HL-60 (cell line): ENCODE results near the gene KIAA0930.

Source experiments
- CTCF ChIP-seq: IDR thresholded peaks from one replicate; pipeline ENCODE4 v1.5.1; 2011; ENCODE audit warnings: low read length, control low read depth, inconsistent platforms; ENCODE audit not compliant: insufficient read depth
- GABPA ChIP-seq: IDR thresholded peaks from 2 replicates; pipeline ENCODE4 v1.6.1; 2012; ENCODE audit warnings: low read depth
- POLR2AphosphoS5 ChIP-seq: IDR thresholded peaks from 2 replicates; pipeline ENCODE4 v1.6.1; 2012; ENCODE audit warnings: low read depth
- REST ChIP-seq: IDR thresholded peaks from 2 replicates; pipeline ENCODE4 v1.6.1; 2012; ENCODE audit warnings: low read depth; ENCODE audit not compliant: insufficient replicate concordance

- TF ChIP-seq CTCF = no peak
- TF ChIP-seq GABPA = no peak
- TF ChIP-seq POLR2AphosphoS5 = no peak
- TF ChIP-seq REST = no peak
Observed at GRCh38 chr22:45254789-45255278, 14.1 kb upstream of the KIAA0930 start.
